HepG2 (cell line): Measurements from ENCODE around the gene TCAF1. TPM values are rescaled to one million over a fixed set of nuclear protein-coding genes. Genes with fewer than 3 reads are reported as not detected.

Experiments
- NRL ChIP-seq: sonication (generic); formaldehyde crosslinking; IDR thresholded peaks from 2 replicates; pipeline ENCODE4 v1.5.0; 2020; ENCODE audit warnings: missing genetic modification reagents, mild to moderate bottlenecking, moderate library complexity, borderline replicate concordance
- ZBTB40 ChIP-seq, 2 experiments: fragments of 450-650 bp in 1 of 2; sonication (generic) in 1 of 2; formaldehyde crosslinking in 1 of 2; IDR thresholded peaks; 2 replicates each; pipeline versions ENCODE4 v1.6.1 to v1.8.0; 2016 to 2022; ENCODE audit warnings: antibody characterized with exemption in 1 of 2, mild to moderate bottlenecking in 1 of 2, missing genetic modification reagents in 1 of 2
- ZNF224 ChIP-seq: sonication (generic); formaldehyde crosslinking; IDR thresholded peaks from 2 replicates; pipeline ENCODE4 v1.5.0; 2020; ENCODE audit warnings: mild to moderate bottlenecking, missing genetic modification reagents
- ZNF737 ChIP-seq: sonication (generic); formaldehyde crosslinking; IDR thresholded peaks from 2 replicates; pipeline ENCODE4 v1.5.0; 2020; ENCODE audit warnings: missing genetic modification reagents, mild to moderate bottlenecking, borderline replicate concordance
- ZNF816 ChIP-seq: sonication (generic); formaldehyde crosslinking; IDR thresholded peaks from 2 replicates; pipeline ENCODE4 v1.8.0; 2022; ENCODE audit warnings: missing genetic modification reagents, mild to moderate bottlenecking, borderline replicate concordance
- polyA plus RNA-seq, 8 experiments: library from polyadenylated mRNA; depleted of rRNA in 3 of 8; stranded (reverse) in 7 of 8; unstranded in 1 of 8; fragments of >200 nt; fragmentation: Illumina TruSeq in 4 of 8; extraction: Trizol in 4 of 8; gene quantifications; 2 replicates each; pipeline versions ENCODE4 v1.2.1 to v1.2.3, GENCODE V29; 2011 to 2016; ENCODE audit warnings: low read depth in 4 of 8, missing spikeins in 1 of 8, mixed read lengths in 1 of 8; ENCODE audit not compliant: insufficient read depth in 1 of 8
- total RNA-seq, 5 experiments: library from RNA; depleted of rRNA; stranded (reverse); fragments of >200 nt; fragmentation: Illumina TruSeq; extraction: Trizol; gene quantifications; 2 replicates each; pipeline ENCODE4 v1.2.3, GENCODE V29; 2016; ENCODE audit warnings: low read depth in 1 of 5
- TF ChIP-seq, protein P1 (sequence below): sonication (generic); formaldehyde crosslinking; IDR thresholded peaks from 2 replicates; pipeline ENCODE4 v1.4.0; 2020; ENCODE audit warnings: missing genetic modification reagents
- TF ChIP-seq, protein P2 (sequence below), 2 experiments: sonication (generic) in 1 of 2; formaldehyde crosslinking in 1 of 2; IDR thresholded peaks; 2 replicates each; pipeline versions ENCODE4 v1.4.0 to v1.6.1; 2016 to 2020; ENCODE audit warnings: borderline replicate concordance in 1 of 2, low read depth in 1 of 2, mild to moderate bottlenecking in 1 of 2, missing genetic modification reagents in 1 of 2

TCAF1 gene
- total and polyA plus RNA-seq, 2 of the 13 experiments (the other 11 are each of a cell fraction or from before 2014, with no cell fraction given): 36.2 to 101 TPM

DNA sequence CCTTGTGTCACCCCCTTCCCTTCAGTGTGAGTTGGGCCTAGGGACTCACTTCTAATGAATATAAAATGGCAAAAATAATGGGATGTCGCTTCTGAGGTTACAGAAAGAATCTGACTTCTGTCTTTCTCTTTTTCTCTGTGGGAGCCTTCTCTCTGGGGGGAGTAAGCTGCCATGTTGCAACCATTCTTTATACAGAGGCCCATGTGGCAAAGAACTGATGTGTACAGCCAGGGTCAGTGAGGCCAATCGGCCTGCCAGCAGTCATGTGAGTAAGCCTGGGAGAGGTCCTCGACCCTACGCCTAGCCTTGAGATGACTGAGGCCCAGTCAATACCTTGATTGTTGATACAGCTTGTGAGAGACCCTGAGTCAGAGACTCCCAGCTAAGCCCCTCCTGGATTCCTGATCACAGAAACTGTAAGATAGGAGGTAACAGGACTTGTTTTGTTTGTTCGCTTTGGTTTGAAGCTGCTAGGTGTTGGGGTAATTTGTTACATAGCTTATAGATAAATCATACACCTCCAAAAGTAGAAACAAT lies 1.7 kb downstream of the TCAF1 start (continued):
- TF ChIP-seq ZBTB40 (IDR thresholded peaks at IDR 0.05) (no peak), ZBTB40 (CRISPR knock-in tag; IDR thresholded peaks at IDR 0.05) (no peak; the same call in 1 of the 2 replicates), ZNF816 (CRISPR knock-in tag) (no peak), ZNF224 (CRISPR knock-in tag) (no peak), ZNF737 (CRISPR knock-in tag) (no peak), NRL (no peak)
- TF ChIP-seq, protein P1, sequence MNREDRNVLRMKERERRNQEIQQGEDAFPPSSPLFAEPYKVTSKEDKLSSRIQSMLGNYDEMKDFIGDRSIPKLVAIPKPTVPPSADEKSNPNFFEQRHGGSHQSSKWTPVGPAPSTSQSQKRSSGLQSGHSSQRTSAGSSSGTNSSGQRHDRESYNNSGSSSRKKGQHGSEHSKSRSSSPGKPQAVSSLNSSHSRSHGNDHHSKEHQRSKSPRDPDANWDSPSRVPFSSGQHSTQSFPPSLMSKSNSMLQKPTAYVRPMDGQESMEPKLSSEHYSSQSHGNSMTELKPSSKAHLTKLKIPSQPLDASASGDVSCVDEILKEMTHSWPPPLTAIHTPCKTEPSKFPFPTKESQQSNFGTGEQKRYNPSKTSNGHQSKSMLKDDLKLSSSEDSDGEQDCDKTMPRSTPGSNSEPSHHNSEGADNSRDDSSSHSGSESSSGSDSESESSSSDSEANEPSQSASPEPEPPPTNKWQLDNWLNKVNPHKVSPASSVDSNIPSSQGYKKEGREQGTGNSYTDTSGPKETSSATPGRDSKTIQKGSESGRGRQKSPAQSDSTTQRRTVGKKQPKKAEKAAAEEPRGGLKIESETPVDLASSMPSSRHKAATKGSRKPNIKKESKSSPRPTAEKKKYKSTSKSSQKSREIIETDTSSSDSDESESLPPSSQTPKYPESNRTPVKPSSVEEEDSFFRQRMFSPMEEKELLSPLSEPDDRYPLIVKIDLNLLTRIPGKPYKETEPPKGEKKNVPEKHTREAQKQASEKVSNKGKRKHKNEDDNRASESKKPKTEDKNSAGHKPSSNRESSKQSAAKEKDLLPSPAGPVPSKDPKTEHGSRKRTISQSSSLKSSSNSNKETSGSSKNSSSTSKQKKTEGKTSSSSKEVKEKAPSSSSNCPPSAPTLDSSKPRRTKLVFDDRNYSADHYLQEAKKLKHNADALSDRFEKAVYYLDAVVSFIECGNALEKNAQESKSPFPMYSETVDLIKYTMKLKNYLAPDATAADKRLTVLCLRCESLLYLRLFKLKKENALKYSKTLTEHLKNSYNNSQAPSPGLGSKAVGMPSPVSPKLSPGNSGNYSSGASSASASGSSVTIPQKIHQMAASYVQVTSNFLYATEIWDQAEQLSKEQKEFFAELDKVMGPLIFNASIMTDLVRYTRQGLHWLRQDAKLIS (CRISPR knock-in tag): no peak
- TF ChIP-seq, protein P2, sequence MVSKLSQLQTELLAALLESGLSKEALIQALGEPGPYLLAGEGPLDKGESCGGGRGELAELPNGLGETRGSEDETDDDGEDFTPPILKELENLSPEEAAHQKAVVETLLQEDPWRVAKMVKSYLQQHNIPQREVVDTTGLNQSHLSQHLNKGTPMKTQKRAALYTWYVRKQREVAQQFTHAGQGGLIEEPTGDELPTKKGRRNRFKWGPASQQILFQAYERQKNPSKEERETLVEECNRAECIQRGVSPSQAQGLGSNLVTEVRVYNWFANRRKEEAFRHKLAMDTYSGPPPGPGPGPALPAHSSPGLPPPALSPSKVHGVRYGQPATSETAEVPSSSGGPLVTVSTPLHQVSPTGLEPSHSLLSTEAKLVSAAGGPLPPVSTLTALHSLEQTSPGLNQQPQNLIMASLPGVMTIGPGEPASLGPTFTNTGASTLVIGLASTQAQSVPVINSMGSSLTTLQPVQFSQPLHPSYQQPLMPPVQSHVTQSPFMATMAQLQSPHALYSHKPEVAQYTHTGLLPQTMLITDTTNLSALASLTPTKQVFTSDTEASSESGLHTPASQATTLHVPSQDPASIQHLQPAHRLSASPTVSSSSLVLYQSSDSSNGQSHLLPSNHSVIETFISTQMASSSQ (IDR thresholded peaks at IDR 0.05; ENCODE audit: low read depth): no peak
- TF ChIP-seq, protein P2 (CRISPR knock-in tag; IDR thresholded peaks at IDR 0.05; ENCODE audit: borderline replicate concordance): peak; percentile 56; the same call in 1 of the 2 replicates
